Mammary epithelial cell (primary cell): ENCODE data around the gene RAET1G.

ENCODE experiments used
- EZH2 ChIP-seq: IDR thresholded peaks from 2 replicates; pipeline ENCODE4 v1.6.1; 2012; ENCODE audit warnings: low read length, inconsistent platforms, borderline replicate concordance
- TF ChIP-seq, protein P1 (sequence below), 2 donors: IDR thresholded peaks in 1 of 2; conservative IDR thresholded peaks in 1 of 2; 2 replicates each; pipeline ENCODE4 v1.5.1; 2011 to 2012; ENCODE audit warnings: inconsistent platforms in 2 of 2, low read length in 2 of 2, mild to moderate bottlenecking in 2 of 2, control low read depth in 1 of 2, low read depth in 1 of 2; ENCODE audit not compliant: insufficient read depth in 1 of 2; ENCODE audit errors: extremely low read depth in 1 of 2

DNA sequence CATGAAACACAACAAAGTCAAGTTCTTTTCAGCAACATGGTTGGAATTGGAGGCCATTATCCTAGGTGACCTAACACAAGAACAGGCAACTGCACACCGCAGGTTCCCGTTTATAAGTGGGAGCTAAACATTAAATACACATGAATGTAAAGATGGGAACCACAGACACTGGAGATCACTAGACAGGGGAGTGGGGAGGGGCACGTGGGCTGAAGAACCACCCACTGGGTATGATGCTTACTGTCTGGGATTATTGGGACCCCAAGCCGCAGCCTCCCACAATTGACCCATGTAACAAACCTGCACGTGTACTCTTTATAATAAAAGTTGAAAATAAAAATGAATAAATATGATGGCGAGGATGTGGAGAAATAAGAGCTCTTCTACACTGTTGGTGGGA, 8.6 kb upstream of the RAET1G start:
- TF ChIP-seq, protein P1, sequence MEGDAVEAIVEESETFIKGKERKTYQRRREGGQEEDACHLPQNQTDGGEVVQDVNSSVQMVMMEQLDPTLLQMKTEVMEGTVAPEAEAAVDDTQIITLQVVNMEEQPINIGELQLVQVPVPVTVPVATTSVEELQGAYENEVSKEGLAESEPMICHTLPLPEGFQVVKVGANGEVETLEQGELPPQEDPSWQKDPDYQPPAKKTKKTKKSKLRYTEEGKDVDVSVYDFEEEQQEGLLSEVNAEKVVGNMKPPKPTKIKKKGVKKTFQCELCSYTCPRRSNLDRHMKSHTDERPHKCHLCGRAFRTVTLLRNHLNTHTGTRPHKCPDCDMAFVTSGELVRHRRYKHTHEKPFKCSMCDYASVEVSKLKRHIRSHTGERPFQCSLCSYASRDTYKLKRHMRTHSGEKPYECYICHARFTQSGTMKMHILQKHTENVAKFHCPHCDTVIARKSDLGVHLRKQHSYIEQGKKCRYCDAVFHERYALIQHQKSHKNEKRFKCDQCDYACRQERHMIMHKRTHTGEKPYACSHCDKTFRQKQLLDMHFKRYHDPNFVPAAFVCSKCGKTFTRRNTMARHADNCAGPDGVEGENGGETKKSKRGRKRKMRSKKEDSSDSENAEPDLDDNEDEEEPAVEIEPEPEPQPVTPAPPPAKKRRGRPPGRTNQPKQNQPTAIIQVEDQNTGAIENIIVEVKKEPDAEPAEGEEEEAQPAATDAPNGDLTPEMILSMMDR (conservative IDR thresholded peaks at IDR 0.05 in 1 of 2, IDR thresholded peaks at IDR 0.05 in 1 of 2; ENCODE audit: extremely low read depth in 1 of 2, insufficient read depth in 1 of 2, low read depth in 1 of 2, low read length in 2 of 2): no peak
- no peak for TF ChIP-seq EZH2
